Epidermal melanocyte (primary cell): Measurements from ENCODE around the gene GAS1.

Source experiments
- DNase-seq: peaks from one replicate; pipeline ENCODE4 v3.0.0; 2011; ENCODE audit warnings: low spot score; ENCODE audit not compliant: insufficient read length

Gene GAS1

GRCh38 chr9:86926145-86926544 is 21.2 kb downstream of the GAS1 start:
- DNase-seq: no peak

GRCh38 chr9:86925686-86926085 is 21.6 kb downstream of the GAS1 start:
- DNase-seq: peak; percentile 39

- DNase-seq: no peak
These were observed 23.1 kb downstream of the GAS1 start for GRCh38 chr9:86924206-86924605.

- DNase-seq: no peak
These were observed 26.0 kb downstream of the GAS1 start for GRCh38 chr9:86921151-86921923.

GRCh38 chr9:86918556-86918955 is 28.8 kb downstream of the GAS1 start:
- no peak for DNase-seq

GRCh38 chr9:86912210-86912609 is 35.1 kb downstream of the GAS1 start:
- DNase-seq: no peak

- peak; percentile 23 for DNase-seq
These were observed 37.9 kb downstream of the GAS1 start for GRCh38 chr9:86909388-86909787.

- no peak for DNase-seq
These were observed 39.0 kb downstream of the GAS1 start for GRCh38 chr9:86908261-86908660.

GRCh38 chr9:86907346-86907745 is 40.0 kb downstream of the GAS1 start:
- no peak for DNase-seq

GRCh38 chr9:86903734-86904085 is 43.6 kb downstream of the GAS1 start:
- no peak for DNase-seq

GRCh38 chr9:86902991-86903733 is 44.1 kb downstream of the GAS1 start:
- DNase-seq: no peak

- no peak for DNase-seq
These were observed 44.7 kb downstream of the GAS1 start for GRCh38 chr9:86902586-86902985.

- DNase-seq: no peak
These were observed 45.1 kb downstream of the GAS1 start for GRCh38 chr9:86902176-86902575.

GRCh38 chr9:86901511-86901910 is 45.8 kb downstream of the GAS1 start:
- DNase-seq: no peak
